Upper lobe of right lung (tissue), 1 donor: ENCODE results near the gene TAF1D. TPM values are rescaled to one million over a fixed set of nuclear protein-coding genes. Genes with fewer than 3 reads are reported as not detected.

Experiments used
- ATAC-seq: fragments of 200-7000 bp; cut with Tn5 transposase; one replicate; pipeline ENCODE4 v1.9.1; 2020; ENCODE audit warnings: mild to moderate bottlenecking, moderate library complexity
- DNase-seq: peaks from one replicate; pipeline ENCODE4 v3.0.0-alpha.2; 2020
- H3K27ac ChIP-seq: fragments of 200-600 bp; one replicate; pipeline ENCODE4 v1.8.0; 2022
- H3K27me3 ChIP-seq: fragments of 200-600 bp; one replicate; pipeline ENCODE4 v1.8.0; 2022; ENCODE audit warnings: mild to moderate bottlenecking
- H3K36me3 ChIP-seq: fragments of 200-600 bp; one replicate; pipeline ENCODE4 v1.8.0; 2022
- H3K4me1 ChIP-seq: fragments of 200-600 bp; one replicate; pipeline ENCODE4 v1.8.0; 2022
- H3K4me3 ChIP-seq: fragments of 200-600 bp; one replicate; pipeline ENCODE4 v1.8.0; 2022; ENCODE audit warnings: mild to moderate bottlenecking
- H3K9me3 ChIP-seq: fragments of 200-600 bp; one replicate; pipeline ENCODE4 v1.8.0; 2022
- intact Hi-C: fragments of 100-400 bp; cut with DNase I; formaldehyde crosslinking; loops from one replicate; pipeline ENCODE4 v1.11.0; 2022
- total RNA-seq: library from RNA; stranded (reverse); fragmentation: NEBNext Ultra II Directional; extraction: Animal tissue kit (Norgen Biotek cat#: 25700); gene quantifications from one replicate; pipeline ENCODE4 v1.2.1, GENCODE V29; 2021
- TF ChIP-seq, protein P1 (sequence below): fragments of 200-600 bp; IDR thresholded peaks from one replicate; pipeline ENCODE4 v1.8.0; 2022; ENCODE audit warnings: antibody characterized with exemption
- donor health status: DM: no; HTN: yes; CAD: no; lungs with severe emphysema.

TAF1D gene
- total RNA-seq, 1 donor from 2014 or later = 93.4 TPM

DNA sequence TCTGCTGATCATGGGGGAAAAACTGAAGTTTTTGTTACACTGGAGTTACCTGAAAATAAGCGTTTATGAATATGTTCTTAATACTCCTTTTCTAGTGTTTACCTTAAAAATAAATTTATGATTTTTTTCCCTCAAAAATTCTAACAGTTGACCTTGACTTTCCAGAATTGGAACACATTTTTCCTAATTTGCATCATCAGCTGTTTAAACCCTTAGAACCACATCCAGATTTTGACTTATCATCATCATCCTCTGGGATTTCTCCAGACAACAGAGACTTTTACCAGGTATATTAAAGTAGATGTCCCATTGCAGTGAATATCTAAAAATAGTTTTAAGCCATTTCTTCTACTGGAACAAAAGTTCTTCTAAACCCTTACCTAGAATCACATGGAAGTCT is 17.2 kb downstream of the TAF1D start:
- TF ChIP-seq, protein P1, sequence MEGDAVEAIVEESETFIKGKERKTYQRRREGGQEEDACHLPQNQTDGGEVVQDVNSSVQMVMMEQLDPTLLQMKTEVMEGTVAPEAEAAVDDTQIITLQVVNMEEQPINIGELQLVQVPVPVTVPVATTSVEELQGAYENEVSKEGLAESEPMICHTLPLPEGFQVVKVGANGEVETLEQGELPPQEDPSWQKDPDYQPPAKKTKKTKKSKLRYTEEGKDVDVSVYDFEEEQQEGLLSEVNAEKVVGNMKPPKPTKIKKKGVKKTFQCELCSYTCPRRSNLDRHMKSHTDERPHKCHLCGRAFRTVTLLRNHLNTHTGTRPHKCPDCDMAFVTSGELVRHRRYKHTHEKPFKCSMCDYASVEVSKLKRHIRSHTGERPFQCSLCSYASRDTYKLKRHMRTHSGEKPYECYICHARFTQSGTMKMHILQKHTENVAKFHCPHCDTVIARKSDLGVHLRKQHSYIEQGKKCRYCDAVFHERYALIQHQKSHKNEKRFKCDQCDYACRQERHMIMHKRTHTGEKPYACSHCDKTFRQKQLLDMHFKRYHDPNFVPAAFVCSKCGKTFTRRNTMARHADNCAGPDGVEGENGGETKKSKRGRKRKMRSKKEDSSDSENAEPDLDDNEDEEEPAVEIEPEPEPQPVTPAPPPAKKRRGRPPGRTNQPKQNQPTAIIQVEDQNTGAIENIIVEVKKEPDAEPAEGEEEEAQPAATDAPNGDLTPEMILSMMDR = no peak
- Histone ChIP-seq H3K9me3 (no peaks in the 10 kb centered on the region), H3K4me1 (no peaks in the 10 kb centered on the region), H3K36me3 (peaks cover 53% of the 10 kb centered on the region), H3K4me3 (no peak overlapping the region), H3K27ac (no peak overlapping the region), H3K27me3 (no peaks in the 10 kb centered on the region)
- intact Hi-C loops = no loop called here
- ATAC-seq (no peak), DNase-seq (no peak)

DNA sequence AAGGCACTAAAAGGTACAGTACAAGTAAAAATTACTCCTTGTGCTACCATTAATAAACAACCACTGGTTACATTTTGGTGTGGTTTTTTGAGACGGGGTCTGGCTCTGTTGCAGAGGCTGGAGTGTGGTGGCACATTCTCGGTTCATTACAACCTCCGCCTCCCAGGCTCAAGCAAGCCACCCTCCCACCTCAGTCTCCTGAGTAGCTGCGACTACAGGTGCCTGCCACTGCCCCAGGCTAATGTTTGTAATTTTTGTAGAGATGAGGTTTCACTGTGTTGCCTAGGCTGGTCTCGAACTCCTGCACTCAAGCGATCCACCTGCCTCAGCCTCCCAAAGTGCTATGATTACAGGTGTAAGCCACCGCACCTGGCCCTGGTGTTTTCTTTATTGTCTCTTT is 20.8 kb downstream of the TAF1D start:
- Histone ChIP-seq H3K27me3 (no peaks in the 10 kb centered on the region), H3K27ac (no peak overlapping the region), H3K36me3 (peaks cover 34% of the 10 kb centered on the region), H3K9me3 (no peaks in the 10 kb centered on the region), H3K4me3 (no peak overlapping the region), H3K4me1 (no peaks in the 10 kb centered on the region)
- intact Hi-C loops = no loop called here
- TF ChIP-seq, protein P1 = no peak
- DNase-seq = no peak
- no peak for ATAC-seq

DNA sequence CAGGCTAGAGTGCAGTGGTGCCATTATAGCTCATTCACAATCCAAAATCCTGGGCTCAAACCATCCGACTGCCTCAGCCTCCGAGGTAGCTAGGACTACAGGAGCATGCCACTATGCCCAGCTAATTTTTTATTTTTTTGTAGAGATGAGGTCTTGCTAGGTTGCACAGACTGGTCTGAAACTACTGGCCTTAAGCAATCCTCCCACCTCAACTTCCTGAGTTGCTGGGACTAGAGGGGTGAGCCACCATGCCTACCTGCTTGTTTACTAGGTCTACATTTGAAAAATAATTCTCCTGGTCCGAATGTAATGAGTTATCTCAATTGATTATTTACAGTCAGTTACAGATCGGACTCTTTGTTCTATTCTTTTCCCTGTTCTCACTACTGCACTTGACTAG is 22.0 kb downstream of the TAF1D start:
- Histone ChIP-seq H3K36me3 (peaks cover 36% of the 10 kb centered on the region), H3K4me3 (no peak overlapping the region), H3K27ac (no peak overlapping the region), H3K9me3 (no peaks in the 10 kb centered on the region), H3K27me3 (no peaks in the 10 kb centered on the region), H3K4me1 (no peaks in the 10 kb centered on the region)
- TF ChIP-seq, protein P1 = no peak
- intact Hi-C loops = no loop called here
- no peak for DNase-seq
- ATAC-seq = no peak

DNA sequence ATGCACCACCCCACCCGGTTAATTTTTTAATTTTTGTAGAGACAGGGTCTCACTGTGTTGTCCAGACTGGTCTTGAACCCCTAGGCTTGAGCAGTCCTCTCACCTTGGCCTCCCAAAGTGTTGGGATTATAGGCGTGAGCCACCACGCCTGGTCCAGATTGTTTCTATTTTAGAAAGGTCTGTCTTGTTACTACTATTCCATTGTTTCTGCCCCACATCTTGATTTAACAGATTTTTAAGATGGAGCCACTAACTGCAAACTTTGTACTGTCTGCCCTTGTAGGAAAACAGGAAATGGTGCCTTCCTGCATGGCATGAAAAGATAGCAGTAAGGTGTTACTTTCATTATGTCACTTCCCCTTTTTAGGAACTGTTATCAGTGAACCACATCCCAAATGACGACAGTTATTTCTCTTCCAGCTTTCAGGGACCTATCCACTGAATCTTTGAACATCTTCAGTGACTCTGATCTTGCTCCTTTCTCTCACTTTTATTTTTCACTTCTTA is 23.2 kb downstream of the TAF1D start:
- Histone ChIP-seq H3K9me3 (no peaks in the 10 kb centered on the region), H3K36me3 (peaks cover 36% of the 10 kb centered on the region), H3K4me3 (no peak overlapping the region), H3K4me1 (no peaks in the 10 kb centered on the region), H3K27me3 (no peaks in the 10 kb centered on the region), H3K27ac (no peak overlapping the region)
- DNase-seq = no peak
- ATAC-seq = no peak
- TF ChIP-seq, protein P1 = no peak
- intact Hi-C loops = no loop called here

DNA sequence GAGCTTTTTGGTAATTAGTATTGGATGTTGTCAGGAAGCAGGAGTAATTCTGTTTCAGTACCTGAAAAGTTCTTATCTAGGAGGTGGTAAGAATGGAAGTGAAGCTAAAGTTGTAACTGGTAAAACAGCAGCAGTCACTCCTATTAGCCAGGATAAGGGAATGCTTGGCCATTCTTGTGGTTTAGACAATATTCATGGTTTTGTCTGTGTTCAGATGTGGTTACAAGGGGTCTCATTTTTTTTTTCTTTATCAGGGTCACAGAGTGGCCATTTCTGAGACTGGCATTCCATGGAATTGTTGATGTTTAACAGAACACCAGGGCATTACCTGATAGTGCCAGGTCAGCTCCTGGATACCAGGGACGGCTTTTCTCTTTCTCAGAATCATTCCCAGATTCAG is 23.8 kb downstream of the TAF1D start:
- TF ChIP-seq, protein P1 = no peak
- Histone ChIP-seq H3K27me3 (no peaks in the 10 kb centered on the region), H3K36me3 (peaks cover 30% of the 10 kb centered on the region), H3K4me1 (no peaks in the 10 kb centered on the region), H3K9me3 (no peaks in the 10 kb centered on the region), H3K4me3 (no peak overlapping the region), H3K27ac (no peak overlapping the region)
- intact Hi-C loops = no loop called here
- no peak for DNase-seq
- ATAC-seq = no peak

DNA sequence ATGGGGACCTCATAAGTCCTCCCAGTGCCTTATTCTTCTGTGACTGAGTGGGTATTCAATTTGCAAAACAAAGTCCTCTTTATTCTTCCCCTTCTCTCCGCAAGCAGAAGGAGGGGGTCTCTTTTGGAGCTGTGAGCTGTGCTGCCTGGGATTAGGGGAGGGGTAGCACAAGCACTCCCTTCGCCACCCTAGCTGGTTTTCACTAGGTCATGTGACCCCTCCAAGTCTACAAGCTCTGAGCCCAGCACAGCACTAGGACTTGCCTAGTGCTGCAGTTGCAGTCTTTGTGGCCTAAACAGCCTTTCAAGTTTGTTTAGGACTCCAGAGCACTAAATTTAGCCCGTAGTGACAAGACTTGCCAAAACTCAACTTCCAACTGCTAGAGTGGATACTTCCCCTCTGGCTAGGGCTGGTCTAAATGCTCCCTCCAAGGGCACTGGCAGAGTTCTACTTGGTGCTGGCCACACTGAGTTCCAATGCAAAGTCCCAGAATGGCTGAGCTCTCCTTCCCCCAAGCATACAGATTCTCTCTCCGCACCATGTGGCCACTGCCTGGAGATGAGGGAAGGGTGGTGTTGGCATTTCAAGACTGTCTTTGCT is 25.4 kb downstream of the TAF1D start:
- no peak for ATAC-seq
- Histone ChIP-seq H3K36me3 (peaks cover 19% of the 10 kb centered on the region), H3K27me3 (no peaks in the 10 kb centered on the region), H3K27ac (no peak overlapping the region), H3K9me3 (peaks cover 6% of the 10 kb centered on the region), H3K4me1 (no peaks in the 10 kb centered on the region), H3K4me3 (no peak overlapping the region)
- DNase-seq = no peak
- TF ChIP-seq, protein P1 = no peak
- intact Hi-C loops = no loop called here
